HG03039 (cell line): Measurements from ENCODE around the gene COL24A1.
"Not testable (repeated sequence)": the region's sequence is repeated elsewhere in the genome, so short reads cannot be mapped to it uniquely, and the experiment has no call there.

ENCODE experiments used
- ATAC-seq: cut with Tn5 transposase; IDR thresholded peaks from one replicate; pipeline ENCODE4 v1.9.1; 2021; ENCODE audit warnings: mild to moderate bottlenecking, moderate library complexity; ENCODE audit not compliant: unreplicated experiment

Gene COL24A1

DNA sequence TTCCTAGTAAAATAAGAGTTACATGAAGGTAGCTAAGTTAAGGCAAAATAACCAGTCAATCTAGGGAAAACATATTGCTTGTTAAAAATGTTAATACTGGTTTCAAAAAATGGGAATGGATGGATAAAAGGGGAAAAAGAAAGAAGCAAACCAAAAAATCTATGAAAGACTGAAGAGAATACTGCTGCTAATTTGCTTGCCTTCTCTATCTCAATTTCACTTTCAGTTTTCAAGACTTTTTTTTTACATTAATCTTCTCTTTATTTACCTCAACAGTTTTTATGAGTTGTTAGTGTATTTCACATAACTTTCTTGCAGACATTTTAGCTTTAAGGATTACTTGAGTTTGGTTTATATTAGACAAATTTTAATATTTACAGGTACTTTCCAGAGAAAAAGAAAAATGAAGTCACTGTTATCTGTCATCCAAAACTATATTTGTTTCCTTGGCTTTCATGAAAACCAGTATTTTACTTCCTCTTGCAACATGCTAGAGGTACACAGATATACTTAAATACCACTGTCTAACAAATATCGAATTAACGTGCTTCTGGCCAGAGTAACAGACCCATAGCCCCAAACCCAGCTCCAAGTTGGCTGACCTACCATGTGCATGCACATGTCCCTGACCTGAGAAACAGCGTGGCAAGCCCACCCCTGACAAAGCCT, 70.7 kb downstream of the COL24A1 start:
- ATAC-seq, result no peak

DNA sequence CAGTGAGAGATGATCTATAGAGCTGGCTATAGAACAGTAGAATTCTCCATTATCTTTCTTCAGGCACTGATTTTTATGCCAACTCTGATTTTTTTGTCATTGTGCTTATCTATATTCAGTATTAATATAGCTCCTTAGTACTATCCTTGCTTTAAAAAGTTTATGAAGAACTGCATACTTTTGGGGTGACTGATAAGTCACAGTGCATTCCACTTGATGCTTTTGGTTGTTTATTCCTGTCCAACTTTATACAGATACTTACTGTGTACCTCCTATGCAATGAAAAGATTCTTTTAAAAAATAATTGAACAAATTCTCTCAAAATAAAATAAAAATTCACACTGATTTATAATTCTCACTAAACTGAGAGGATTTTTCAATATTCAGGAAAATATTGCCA, 71.6 kb downstream of the COL24A1 start:
- ATAC-seq, result no peak

DNA sequence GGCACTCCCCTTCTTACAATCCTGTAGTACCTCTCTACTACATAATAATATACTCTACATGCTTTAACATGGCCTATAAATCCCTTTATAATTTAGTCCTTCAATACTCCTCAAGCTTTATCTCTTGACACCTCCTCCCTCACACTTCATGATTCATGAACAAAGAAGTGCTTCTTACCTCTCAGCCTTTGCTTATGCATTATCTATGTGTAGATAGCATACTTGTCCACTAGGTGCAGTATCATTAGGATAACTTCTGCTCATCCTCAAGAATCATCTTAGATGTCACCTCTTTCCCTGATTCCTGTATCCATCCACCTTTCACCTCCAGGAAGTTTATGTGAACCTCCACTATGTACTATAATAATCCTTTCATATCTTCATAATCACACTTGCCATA, 74.4 kb downstream of the COL24A1 start:
- ATAC-seq, result no peak

DNA sequence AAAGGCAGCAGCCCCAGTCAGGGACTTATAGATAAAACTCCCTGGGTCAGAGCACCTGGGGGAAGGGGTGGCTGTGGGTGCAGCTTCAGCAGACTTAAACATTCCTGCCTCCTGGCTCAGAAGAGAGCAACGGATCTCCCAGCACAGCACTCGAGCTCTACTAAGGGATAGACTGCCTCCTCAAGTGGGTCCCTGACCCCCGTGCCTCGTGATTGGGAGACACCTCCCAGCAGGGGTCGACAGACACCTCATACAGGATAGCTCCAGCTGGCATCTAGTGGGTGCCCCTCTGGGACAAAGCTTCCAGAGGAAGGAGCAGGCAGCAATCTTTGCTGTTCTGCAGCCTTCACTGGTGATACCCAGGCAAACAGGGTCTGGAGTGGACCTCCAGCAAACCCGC, 84.1 kb downstream of the COL24A1 start:
- not testable (repeated sequence) for ATAC-seq

DNA sequence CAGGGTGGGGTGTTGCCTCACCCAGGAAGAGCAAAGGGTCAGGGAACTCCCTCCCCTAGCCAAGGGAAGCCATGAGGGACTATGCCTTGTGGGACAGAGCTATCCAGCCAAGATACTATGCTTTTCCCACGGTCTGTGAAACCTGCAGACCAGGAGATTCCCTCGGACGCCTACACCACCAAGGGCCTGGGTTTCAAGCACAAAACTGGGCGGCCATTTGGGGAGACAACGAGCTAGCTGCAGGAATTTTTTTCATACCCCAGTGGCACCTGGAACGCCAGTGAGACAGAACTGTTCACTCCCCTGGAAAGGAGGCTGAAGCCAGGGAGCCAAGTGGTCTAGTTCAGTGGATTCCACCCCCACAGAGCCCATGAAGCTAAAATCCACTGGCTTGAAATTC, 84.7 kb downstream of the COL24A1 start:
- ATAC-seq, result not testable (repeated sequence)

DNA sequence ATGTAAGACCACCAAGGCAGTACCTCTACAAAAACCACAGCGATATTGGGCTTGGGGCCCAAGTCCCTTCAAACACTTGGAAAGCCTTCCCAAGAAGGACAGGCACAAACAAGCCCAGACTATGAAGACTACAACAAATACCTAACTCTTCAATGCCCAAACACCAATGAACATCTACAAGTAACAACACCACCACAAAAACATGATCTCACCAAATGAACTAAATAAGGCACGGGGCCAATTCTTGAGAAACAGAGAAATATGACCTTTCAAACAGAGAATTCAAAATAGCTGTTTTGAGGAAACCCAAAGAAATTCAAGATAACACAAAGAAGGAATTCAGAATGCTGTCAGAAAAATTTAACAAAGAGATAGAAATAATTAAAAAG, 86.8 kb downstream of the COL24A1 start:
- no peak for ATAC-seq

DNA sequence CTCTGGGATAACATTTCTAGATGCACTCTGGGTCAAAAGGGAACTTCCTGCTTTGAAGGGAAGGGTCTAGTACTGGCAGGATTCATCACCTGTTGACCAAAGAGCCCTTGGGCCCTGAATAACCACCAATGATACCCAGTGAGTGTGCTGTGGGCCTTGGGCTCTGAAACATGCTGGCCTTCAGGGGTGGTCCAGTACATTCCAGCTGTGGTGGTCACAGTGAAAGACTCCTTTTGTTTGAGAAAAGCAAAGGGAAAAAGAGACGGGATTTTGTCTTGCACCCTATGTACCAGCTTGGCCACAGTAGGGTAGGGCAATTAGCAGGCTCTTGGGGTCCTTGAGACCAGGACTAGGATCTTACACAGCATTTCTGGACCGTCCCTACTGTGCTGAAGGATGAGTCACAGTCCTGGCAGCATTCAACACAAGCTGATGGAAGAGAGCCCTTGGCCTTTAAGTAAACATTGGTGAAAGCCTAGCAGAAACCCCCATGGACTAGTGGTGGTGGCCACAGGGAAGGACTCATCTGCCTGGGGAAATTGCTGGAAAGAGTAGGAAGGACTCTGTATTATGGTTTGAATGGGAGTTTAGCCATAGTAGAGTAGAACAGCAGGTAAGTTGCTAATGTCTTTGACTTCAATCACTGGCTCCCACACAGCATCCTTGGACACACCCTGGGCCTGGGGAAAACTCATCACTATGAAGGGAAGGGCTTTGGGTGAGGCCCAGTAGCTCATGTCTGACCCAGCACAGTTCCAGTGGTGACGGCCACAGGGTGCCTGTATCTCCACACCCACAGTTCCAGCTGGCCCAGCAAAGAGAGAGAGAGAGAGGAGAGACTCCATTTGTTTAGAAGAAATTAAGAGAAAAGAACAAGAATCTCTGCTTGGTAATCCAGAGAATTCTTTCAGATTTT, 87.5 kb downstream of the COL24A1 start:
- ATAC-seq, result no peak

DNA sequence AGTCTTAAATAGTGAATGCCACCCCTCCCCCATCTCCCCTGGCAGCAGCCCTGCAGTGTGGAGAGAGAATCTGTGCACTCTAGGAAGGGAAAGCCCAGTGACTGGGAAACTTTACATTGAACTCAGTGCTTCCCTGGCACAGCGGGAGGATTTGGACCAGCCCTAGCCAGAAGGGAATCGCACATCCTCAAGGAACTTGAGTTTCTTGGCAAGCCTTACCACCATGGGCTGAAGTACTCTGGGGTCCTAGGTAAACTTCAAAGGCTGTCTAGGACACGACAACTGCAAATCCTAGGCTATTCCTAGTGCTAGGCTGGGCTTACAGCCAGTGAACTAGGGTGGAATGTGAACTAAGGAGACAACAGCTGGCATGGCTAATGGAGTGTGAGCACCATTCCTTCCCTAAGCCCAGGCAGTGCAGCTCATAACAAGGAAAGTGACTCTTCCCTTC, 88.3 kb downstream of the COL24A1 start:
- ATAC-seq, result no peak

DNA sequence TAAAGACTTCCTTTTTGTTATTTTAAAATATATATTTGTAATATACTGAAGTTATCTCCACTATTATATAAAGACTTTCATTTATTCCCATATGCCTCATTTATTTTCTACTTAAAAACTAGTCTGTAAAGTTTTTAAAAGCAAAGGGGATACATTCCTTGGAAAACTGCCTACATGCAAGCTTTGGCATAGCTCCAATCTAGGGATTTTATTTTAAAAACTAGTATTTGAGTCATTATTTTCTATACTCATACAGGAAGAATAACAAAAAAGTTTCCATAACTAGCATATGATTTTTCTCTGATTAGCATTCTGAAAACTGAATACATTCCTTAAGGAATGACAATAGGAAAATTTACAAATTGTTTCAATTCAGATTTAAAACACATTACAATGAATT, 88.9 kb downstream of the COL24A1 start:
- ATAC-seq, result no peak

DNA sequence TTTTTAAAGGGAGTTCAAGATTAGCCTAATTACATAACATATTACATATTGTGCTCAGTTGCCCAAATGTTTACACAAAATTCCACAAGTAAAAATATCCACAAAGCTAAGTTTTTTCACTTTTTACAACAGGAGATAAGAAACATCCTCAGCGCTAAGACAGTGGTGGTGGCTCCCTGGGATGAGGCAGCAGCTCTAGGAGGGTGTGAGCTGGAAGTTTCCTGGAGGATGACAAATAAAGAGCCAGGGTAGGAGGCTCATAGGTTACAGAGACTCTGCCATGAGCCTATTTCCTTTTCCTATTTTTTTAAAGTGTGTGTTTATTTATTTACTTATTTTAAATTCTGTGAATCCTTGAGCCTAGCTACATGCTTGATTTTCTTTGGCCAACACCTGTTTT, 91.7 kb downstream of the COL24A1 start:
- ATAC-seq, result no peak

DNA sequence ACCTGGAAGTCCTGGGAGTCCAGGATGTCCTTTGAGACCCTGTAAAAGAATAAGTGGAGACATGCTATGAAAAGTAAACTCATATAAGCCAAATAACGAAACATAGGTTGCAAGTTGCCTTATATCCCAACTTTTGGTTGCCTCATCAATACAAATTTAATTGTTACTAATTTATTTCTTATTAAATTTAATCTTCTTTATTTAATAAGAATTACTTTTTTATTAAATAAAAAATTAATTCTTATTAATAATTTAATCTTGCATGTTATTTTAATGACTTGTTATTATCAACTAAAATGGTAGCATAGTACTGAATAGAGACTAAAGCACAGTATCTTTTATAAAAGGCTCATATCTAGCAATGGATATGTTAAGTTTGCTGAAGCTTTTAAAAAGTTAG, 92.9 kb downstream of the COL24A1 start:
- no peak for ATAC-seq

DNA sequence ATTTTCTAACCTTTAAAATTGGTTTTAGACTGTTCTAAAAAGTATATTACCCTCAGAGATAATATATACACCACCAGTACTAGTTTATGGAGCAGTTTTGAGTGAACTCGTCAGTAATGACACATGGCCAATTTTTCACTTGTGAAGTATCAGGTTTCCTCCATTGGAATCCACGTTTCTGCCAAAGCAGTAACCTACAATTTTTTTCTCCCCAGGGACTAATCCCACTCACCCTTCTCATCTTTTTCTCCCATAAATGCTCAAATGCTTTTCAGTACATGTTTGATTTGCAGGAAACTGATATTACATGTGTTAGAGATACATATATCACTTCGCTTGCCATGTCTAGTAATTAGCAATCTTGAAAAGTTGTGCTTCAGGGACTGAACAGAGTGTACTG, 94.1 kb downstream of the COL24A1 start:
- no peak for ATAC-seq

DNA sequence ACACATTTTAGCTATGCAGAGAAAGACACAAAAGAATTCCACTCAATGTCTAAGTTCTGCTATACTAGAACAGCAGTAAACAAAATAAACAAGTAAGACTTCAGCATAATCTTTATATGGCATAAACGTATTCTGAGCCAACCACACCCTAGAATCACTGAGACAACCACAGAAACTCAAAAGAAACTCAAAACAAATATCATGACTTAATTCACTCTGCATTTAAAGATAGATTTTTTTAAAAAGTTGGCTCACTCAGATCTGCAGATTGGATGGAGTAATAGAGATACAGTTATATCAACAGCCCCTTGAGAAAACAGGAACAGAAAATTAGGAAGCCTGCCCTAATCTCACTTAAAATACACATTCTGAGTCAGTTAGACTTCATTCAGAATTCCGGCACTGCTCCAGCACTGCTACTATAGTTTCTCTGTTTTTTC, 95.0 kb downstream of the COL24A1 start:
- no peak for ATAC-seq

DNA sequence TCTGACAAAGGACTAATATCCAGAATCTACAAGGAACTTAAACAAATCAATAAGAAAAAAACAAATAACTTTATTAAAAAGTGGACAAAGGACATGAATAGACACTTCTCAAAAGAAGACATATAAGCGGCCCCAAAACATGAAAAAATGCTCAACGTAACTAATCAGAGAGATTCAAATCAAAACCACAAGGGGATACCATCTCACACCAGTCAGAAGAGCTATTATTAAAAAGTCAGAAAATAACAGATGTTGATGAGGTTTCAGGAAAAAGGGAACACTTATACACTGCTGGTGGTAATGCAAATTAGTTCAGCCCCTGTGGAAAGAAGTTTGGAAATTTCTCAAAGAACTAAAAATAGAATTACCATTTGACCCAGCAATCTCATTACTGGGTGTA, 102.2 kb downstream of the COL24A1 start:
- ATAC-seq, result no peak

DNA sequence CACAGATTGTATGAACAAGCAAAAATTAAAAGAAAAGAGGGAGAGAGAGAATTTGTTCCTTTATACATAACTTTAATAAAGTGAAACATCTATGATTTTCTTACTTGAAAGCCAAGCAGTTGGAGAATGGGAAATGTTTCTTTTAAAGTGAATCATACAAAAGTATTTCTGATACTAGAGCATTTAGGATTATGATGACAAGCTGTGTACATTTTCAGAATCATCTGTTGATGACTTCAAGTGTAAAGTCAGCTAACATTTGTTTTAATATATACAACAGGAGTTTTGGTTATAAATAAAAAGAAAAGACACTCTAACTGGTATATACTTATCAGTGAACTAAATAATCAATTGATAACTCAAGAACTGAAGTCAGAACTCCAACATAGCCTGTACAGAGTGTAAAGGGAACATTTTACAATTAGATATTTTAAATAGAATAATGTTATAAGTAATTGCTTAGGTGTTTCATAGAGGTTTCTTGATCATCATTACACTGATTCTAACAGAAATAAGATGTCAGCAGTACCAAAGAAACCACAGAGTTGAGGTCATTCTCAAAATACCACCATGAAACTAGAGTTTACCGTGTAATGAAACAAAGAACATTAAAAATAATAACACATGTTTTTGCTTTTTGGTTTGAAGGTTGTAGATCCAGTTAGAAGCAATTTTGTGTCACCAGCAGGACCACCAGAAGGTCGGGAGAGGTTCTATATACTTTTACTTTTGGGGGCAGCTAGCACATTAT, 103.4 kb downstream of the COL24A1 start:
- ATAC-seq, result no peak

DNA sequence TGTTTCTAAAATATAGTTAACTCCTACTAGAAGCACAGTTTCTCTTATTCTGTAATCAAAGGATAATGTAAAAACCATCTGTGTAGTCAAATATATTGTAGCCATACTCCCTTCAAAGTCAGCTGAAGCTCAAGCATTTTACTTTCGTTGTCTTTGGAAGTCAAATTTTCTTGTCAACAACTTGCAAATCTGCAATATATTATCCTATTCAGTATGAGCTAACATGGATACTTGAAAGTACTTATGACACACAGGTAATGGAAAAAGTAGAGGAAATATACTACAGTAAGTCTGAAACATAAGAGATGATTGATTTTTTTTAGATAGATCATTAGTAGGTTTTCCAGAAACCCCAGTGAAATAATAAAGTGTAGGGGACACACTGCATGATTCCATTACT, 121.5 kb downstream of the COL24A1 start:
- no peak for ATAC-seq

DNA sequence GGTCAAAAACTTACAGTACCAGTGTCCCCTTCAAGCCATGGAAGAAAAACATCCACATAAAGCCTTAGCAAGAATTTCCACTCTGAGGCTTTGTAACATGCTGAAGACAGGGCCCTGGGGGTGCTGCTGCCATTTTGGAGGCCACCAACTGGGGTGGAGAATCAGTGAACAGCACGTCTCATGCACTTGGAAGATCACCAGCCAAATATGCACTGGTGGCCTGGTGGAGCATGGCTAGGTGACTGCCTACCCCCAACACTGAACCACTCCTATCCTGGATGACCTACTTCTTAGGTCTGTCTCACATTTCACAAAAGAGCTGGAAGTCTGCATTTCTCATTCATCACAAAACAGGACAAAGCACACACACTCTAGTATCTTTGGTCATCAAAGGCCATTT, 126.4 kb downstream of the COL24A1 start:
- no peak for ATAC-seq

DNA sequence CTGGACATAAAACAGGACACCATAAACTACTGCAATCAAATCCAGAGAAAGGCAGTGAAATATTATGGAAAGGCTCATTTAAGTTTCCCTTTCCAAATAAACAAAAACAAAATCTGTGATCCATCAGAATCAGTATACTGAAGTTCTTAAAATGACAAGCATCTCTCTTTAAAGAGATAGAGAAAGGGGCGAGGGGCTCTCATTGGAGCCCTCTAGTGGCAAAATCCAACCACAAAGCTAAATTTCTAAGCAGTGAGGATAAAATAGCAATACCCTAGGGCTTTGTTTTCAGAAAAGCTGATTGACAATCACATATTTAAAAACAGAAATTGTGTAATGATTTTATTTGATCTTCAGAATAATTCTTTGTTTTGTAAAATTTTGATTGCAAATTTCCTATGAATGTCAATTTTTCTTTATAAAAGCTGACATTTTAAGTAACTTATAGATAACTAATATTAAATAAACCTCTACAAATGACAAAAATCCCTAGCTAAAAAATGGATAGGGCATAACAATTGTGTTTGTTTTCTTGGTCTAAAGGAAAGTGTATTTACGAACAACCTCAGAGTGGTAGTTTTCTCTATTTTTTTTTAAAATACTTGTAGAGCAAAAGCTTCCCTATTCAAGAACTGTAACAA, 138.2 kb downstream of the COL24A1 start:
- no peak for ATAC-seq

DNA sequence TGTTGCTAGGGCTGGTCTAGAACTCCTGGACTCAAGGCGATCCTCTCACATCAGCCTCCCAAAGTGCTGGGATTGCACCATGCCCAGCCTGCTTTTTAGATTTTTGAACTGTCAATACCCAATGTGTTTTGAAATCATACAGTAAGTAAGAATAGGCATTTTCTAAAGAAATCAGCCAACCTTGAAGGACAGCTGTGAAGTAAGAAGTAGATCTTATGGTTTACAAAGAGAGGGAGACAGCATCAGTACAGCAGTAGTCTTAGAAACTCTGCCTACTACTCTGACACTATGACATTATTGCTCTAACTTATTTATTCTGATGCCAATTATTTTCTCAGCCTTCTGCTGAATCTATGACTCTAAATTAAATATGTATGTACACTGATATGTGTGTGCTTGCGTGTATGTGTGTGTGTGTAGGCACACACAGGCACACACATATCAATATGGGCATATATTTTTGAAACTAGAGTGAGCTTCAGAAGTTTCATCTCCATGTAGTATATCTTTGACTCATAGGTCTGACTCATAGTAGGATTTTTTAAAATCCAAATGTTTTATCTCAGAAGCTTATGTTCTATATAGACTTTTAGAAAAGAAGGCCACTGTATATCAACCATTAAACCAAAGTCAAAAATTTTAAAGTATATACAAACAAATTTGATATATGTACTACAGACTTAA, 140.4 kb downstream of the COL24A1 start:
- ATAC-seq, result peak; percentile 58

DNA sequence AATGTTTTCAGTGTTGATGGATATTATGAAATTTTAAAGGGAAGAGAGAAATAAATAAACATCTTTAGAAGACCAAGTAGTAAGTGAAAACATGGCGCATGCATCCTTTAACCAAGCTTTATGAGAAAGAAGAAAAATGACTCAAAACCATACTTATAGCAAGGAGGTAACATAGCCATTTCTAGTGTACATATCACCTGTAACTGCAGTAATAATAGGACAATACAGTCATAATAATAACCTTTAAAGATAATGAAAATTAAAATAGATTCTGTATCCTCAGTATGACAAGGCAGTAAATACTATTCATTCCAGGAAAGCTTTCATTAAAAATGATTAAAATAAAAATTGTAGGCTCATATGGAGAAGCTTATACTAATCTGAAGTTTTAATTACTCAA, 141.2 kb downstream of the COL24A1 start:
- peak; percentile 38 for ATAC-seq
